22Rv1 (cell line): ENCODE measurements around the gene OLFML2B.

Experiments used
- H3K27ac ChIP-seq: fragments of 450-650 bp; 2 replicates; pipeline ENCODE4 v1.5.1; 2017
- ZFX ChIP-seq: fragments of 450-650 bp; IDR thresholded peaks from 2 replicates; pipeline ENCODE4 v1.6.1; 2017; ENCODE audit warnings: antibody characterized with exemption, borderline replicate concordance
- TF ChIP-seq, protein P1 (sequence below): fragments of 450-650 bp; IDR thresholded peaks from 2 replicates; pipeline ENCODE4 v1.5.1; 2017; ENCODE audit warnings: mild to moderate bottlenecking

The OLFML2B gene

GRCh38 chr1:161999301-162000052, 24.2 kb downstream of the OLFML2B start:
- TF ChIP-seq ZFX = no peak
- TF ChIP-seq, protein P1, sequence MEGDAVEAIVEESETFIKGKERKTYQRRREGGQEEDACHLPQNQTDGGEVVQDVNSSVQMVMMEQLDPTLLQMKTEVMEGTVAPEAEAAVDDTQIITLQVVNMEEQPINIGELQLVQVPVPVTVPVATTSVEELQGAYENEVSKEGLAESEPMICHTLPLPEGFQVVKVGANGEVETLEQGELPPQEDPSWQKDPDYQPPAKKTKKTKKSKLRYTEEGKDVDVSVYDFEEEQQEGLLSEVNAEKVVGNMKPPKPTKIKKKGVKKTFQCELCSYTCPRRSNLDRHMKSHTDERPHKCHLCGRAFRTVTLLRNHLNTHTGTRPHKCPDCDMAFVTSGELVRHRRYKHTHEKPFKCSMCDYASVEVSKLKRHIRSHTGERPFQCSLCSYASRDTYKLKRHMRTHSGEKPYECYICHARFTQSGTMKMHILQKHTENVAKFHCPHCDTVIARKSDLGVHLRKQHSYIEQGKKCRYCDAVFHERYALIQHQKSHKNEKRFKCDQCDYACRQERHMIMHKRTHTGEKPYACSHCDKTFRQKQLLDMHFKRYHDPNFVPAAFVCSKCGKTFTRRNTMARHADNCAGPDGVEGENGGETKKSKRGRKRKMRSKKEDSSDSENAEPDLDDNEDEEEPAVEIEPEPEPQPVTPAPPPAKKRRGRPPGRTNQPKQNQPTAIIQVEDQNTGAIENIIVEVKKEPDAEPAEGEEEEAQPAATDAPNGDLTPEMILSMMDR = no peak
- no peak overlapping the region for H3K27ac ChIP-seq

DNA sequence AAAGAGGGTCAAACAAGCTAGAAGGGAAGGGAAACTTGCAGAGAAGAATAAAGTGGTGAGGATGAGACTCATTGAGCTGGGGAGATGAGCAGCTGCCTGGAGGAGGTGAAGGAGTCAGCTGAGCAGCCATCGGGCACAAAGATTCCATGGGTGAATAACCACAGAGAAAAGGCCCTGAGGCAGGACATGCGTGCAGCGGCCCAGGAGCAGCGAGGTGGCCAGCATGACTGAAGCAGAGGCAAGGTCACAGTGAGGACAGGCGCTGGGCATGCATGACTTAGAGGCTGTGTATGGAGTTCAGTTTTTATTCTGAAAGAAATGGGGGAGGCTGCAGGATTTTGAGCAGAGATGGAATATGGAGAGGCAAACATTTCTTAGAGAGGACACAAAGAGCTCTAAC, 24.9 kb downstream of the OLFML2B start:
- TF ChIP-seq, protein P1 = no peak
- no peak for TF ChIP-seq ZFX
- no peak overlapping the region for H3K27ac ChIP-seq

- no peak for TF ChIP-seq ZFX
- TF ChIP-seq, protein P1 = no peak
Observed at GRCh38 chr1:161997152-161997551, 26.5 kb downstream of the OLFML2B start.

GRCh38 chr1:161994175-161994668, 29.4 kb downstream of the OLFML2B start:
- no peak overlapping the region for H3K27ac ChIP-seq
- TF ChIP-seq, protein P1 = no peak
- TF ChIP-seq ZFX = no peak

More at GRCh38 chr1:161997152-161997551, 26.5 kb downstream of the OLFML2B start:
- H3K27ac ChIP-seq = no peak overlapping the region

DNA sequence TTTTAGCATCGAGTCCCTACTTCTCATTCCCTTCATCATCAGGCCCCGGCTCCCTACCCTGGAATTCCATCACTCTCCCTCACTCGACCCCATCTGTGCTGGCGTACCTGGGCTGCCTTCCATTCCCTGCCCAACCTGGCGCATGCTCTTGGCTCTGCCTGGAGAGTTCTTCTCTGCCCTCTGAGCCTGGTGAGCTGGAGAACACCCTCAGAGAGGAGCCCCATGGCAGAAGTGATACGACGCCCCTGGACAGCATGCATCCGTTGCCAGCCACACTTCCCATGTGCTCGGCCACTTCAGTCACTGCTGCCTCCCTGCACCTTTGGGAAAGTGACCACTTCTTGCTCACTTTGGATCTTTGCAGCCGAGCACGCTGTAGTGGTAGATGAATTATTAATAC, 30.1 kb downstream of the OLFML2B start:
- H3K27ac ChIP-seq = no peak overlapping the region
- TF ChIP-seq ZFX = no peak
- TF ChIP-seq, protein P1 = no peak

DNA sequence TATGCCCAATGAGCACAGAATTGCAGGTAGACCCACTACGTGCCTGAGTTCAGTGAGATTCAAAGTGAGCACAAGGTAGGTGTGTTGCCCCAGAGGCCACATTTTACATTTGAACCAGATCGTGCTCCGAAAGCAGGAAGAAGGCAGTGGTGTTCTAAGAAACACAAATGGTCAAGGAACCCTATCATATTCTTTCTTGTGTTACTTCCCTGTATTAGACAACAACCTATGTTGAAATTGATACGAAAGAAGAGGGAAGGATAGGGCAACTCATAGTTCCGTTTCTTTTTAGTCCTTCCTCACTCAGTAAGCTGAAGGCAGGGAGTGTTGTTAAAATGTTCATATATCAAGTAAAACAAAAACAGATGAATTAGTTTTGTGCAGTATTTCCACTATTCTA, 33.9 kb downstream of the OLFML2B start:
- no peak for TF ChIP-seq ZFX
- TF ChIP-seq, protein P1 = no peak
- no peak overlapping the region for H3K27ac ChIP-seq

DNA sequence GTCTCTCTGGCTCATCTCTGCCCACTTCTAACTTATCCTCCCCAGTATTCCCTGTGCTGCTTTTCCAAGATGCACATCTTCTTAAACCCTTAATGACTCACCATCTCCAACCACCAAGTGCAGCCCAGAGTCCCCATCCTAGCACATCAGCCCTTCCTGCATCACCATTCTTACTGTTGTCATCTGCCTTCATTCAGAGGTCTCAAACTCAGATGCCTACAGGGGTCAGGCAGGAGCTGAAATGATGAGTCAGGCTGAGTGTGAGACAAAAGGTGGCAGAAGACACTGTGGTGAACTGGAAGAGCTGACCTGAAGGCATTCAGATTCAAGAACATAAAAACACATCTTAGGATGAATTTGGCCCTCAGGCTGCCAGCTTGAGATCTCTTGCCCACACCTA, 34.6 kb downstream of the OLFML2B start:
- no peak overlapping the region for H3K27ac ChIP-seq
- TF ChIP-seq, protein P1 = no peak
- TF ChIP-seq ZFX = no peak
